Left renal cortex interstitium (tissue), 4 donors: ENCODE measurements around the gene C1orf35. TPM values are rescaled to one million over a fixed set of nuclear protein-coding genes. Genes with fewer than 3 reads are reported as not detected.

Experiments used
- polyA plus RNA-seq, 4 donors: library from polyadenylated mRNA; unstranded; fragments of 120-200 nt; gene quantifications; one replicate each; pipeline ENCODE4 v1.2.1, GENCODE V29; 2013; ENCODE audit not compliant: insufficient read length in 4 of 4

The C1orf35 gene
- polyA plus RNA-seq, 4 donors, result 13.1 to 26.9 (median 24.2) TPM

Other genes with a start within 250 kb of the C1orf35 start
- 1 to 10 TPM; 1.3 to 1.8 (median 1.6) TPM for gene WNT9A, start 155.4 kb downstream of the C1orf35 start, polyA plus RNA-seq
- under 1 TPM; 0.12 to 0.36 (median 0.22) TPM for gene WNT3A, start 96.3 kb downstream of the C1orf35 start, polyA plus RNA-seq
- gene ARF1, start 20.6 kb downstream of the C1orf35 start, polyA plus RNA-seq, result 100 to 1,000 TPM; 311 to 414 (median 343) TPM
- 10 to 100 TPM; 37.4 to 60.9 (median 49.0) TPM for gene MRPL55, start 6.0 kb upstream of the C1orf35 start, polyA plus RNA-seq
- 100 to 1,000 TPM; 107 to 169 (median 142) TPM for gene GUK1, start 37.0 kb upstream of the C1orf35 start, polyA plus RNA-seq
- 1 to 10 TPM in 1 of 4 donors, under 1 TPM in 3; 0.56 to 1.2 (median 0.78) TPM for gene GJC2, start 46.6 kb upstream of the C1orf35 start, polyA plus RNA-seq
- gene IBA57, start 62.5 kb upstream of the C1orf35 start, polyA plus RNA-seq, result 1 to 10 TPM; 4.1 to 6.6 (median 5.8) TPM
- 10 to 100 TPM; 16.5 to 49.7 (median 34.5) TPM for gene OBSCN, start 104.7 kb upstream of the C1orf35 start, polyA plus RNA-seq